Karpas-422 (cell line): ENCODE results near the gene DGKB. TPM values are rescaled to one million over a fixed set of nuclear protein-coding genes. Genes with fewer than 3 reads are reported as not detected.

Experiments
- DNase-seq: peaks from one replicate; pipeline ENCODE4 v3.0.0-alpha.2; 2015
- H2AFZ ChIP-seq: fragments of 200-600 bp; sonication (generic); 2 replicates; pipeline ENCODE4 v1.6.1; 2014; ENCODE audit warnings: antibody characterized with exemption, low read length, mixed read lengths
- H3K27ac ChIP-seq: fragments of 200-600 bp; sonication (generic); 2 replicates; pipeline ENCODE4 v1.5.1; 2014; ENCODE audit warnings: mild to moderate bottlenecking, low read length, moderate library complexity
- H3K27me3 ChIP-seq: fragments of 200-600 bp; sonication (generic); 2 replicates; pipeline ENCODE4 v1.6.1; 2014; ENCODE audit warnings: low read length, mixed read lengths
- H3K36me3 ChIP-seq: fragments of 200-600 bp; sonication (generic); 2 replicates; pipeline ENCODE4 v1.6.1; 2014; ENCODE audit warnings: low read length, mixed read lengths; ENCODE audit not compliant: insufficient read depth
- H3K4me1 ChIP-seq: fragments of 200-600 bp; sonication (generic); 2 replicates; pipeline ENCODE4 v1.6.1; 2014; ENCODE audit warnings: mild to moderate bottlenecking, low read length, mixed read lengths
- H3K4me2 ChIP-seq: fragments of 200-600 bp; sonication (generic); 2 replicates; pipeline ENCODE4 v1.6.1; 2014; ENCODE audit warnings: low read length, low read depth, mild to moderate bottlenecking; ENCODE audit not compliant: poor library complexity, severe bottlenecking
- H3K4me3 ChIP-seq: fragments of 200-600 bp; sonication (generic); 2 replicates; pipeline ENCODE4 v1.5.1; 2014; ENCODE audit warnings: mild to moderate bottlenecking, antibody characterized with exemption, low read length, mixed read lengths
- H3K79me2 ChIP-seq: fragments of 200-600 bp; sonication (generic); 2 replicates; pipeline ENCODE4 v1.6.1; 2014; ENCODE audit warnings: mild to moderate bottlenecking, low read length, mixed read lengths
- H3K9ac ChIP-seq: fragments of 200-600 bp; sonication (generic); 2 replicates; pipeline ENCODE4 v1.6.0; 2014; ENCODE audit warnings: low read length
- H3K9me2 ChIP-seq: fragments of 200-600 bp; sonication (generic), shearing (Covaris generic); replicated peaks from 2 replicates; pipeline ENCODE4 v1.6.0; 2014; ENCODE audit warnings: mild to moderate bottlenecking, low read length, moderate library complexity; ENCODE audit not compliant: insufficient read depth
- H3K9me3 ChIP-seq: fragments of 300-700, 200-600 bp; sonication (generic); 2 replicates; pipeline ENCODE4 v1.6.1; 2014; ENCODE audit warnings: low read length, mixed read lengths
- H4K20me1 ChIP-seq: fragments of 200-600 bp; sonication (generic); 2 replicates; pipeline ENCODE4 v1.6.1; 2014; ENCODE audit warnings: mild to moderate bottlenecking, antibody characterized with exemption, low read length, low read depth; ENCODE audit not compliant: insufficient read depth
- total RNA-seq: library from RNA; depleted of rRNA; stranded (reverse); fragments of >200 nt; shearing (Covaris generic); gene quantifications from 2 replicates; pipeline ENCODE4 v1.2.3, GENCODE V29; 2014; ENCODE audit warnings: low replicate concordance

Gene DGKB
- total RNA-seq, 1 experiment from 2014 or later: not detected

DNA sequence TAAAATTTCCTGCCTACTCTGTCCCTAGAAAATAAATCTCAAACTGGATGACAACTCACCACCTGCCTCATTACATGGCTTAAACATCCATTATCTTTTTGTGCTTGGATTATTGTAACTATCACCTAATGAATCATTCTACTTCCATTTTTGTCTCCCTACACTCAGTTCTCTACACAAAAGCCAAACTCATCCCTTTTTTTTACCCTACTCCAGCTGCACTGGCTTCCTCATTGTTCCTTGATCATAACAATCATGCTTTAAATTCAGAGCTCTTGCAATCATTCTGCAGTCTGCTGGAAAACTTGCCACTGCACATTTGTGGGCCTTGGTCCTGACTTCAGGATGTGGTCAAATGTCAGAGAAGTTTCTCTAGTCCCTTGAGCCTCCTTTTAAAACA, 280.0 kb downstream of the DGKB start:
- H3K4me3 ChIP-seq: no peak overlapping the region
- H3K36me3 ChIP-seq: no peaks in the 10 kb centered on the region
- no peak overlapping the region for H3K27ac ChIP-seq
- no peaks in the 10 kb centered on the region for H4K20me1 ChIP-seq
- H3K27me3 ChIP-seq: no peaks in the 10 kb centered on the region
- H2AFZ ChIP-seq: no peak overlapping the region
- H3K4me2 ChIP-seq: no peak overlapping the region
- no peaks in the 10 kb centered on the region for H3K4me1 ChIP-seq
- no peaks in the 10 kb centered on the region for H3K79me2 ChIP-seq
- no peak overlapping the region for H3K9ac ChIP-seq
- H3K9me3 ChIP-seq: no peaks in the 10 kb centered on the region
- H3K9me2 ChIP-seq: no peaks in the 10 kb centered on the region
- DNase-seq: no peak

DNA sequence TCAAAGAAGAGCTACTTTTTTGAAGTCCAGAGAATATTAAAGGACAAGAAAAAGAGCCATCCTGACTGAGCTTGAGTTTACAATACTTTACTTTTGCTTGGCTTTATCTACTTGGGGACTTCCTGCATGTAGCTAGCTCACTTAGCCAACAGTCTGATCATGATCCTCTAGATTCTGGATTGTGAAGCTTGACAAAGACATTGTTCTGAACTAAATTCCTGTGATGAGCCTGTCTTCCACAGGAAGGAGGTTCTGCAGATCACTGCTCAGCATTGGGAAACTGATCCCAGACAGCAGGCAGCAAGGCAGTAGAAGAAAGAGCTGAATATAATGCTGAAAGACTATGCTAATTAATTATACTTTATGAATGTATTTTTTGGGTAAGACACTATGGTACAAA, 296.4 kb downstream of the DGKB start:
- Histone ChIP-seq H3K9me2 (no peaks in the 10 kb centered on the region), H3K27ac (no peak overlapping the region), H2AFZ (no peak overlapping the region), H3K4me2 (no peak overlapping the region), H3K36me3 (no peaks in the 10 kb centered on the region), H3K4me1 (no peaks in the 10 kb centered on the region), H3K4me3 (no peak overlapping the region), H4K20me1 (no peaks in the 10 kb centered on the region), H3K27me3 (no peaks in the 10 kb centered on the region), H3K9ac (no peak overlapping the region), H3K9me3 (no peaks in the 10 kb centered on the region), H3K79me2 (no peaks in the 10 kb centered on the region)
- DNase-seq: no peak

DNA sequence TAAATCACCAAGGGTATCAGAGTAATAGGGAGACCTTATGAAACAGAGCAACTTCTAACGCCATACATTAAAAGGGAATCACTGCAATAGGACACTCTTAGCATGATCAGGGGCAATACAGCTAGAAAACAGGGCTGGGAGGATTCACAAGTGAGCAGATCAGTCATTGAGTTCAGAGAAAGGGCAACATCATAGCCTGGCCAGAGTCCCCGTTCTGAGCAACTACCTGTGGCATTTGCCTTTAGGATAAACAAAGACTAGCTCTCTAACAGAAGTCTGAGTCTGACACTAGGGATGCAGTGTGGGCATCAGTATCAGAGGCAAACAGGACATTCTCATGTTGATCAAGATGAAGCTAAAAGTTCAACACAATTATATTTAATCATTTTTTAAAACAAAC, 297.9 kb downstream of the DGKB start:
- DNase-seq: no peak
- Histone ChIP-seq H2AFZ (no peak overlapping the region), H3K4me2 (no peak overlapping the region)

DNA sequence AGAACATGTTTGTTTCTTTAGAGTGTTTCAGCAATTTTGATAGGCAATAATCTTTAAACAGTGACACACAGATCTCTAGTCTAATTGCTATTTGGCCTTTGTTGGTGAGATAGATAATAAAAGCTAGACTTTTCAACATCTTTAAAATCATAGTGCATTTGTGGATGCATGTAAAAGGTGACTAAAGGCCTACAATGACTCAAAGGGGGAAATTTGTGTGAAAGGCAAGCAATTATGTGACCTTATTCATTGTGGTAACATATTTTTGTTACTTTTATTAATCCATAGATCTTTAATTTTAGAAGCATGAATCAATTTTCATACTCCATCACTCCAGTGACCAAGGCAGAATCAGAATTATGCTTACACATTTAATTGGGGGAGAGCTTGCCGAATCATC, 299.7 kb downstream of the DGKB start:
- Histone ChIP-seq H3K27ac (no peak overlapping the region), H3K4me1 (no peaks in the 10 kb centered on the region)
- DNase-seq: no peak

More for the DNA sequence above, 297.9 kb downstream of the DGKB start:
- H3K27me3 ChIP-seq: no peaks in the 10 kb centered on the region
- no peaks in the 10 kb centered on the region for H3K9me3 ChIP-seq
- H3K4me1 ChIP-seq: no peaks in the 10 kb centered on the region
- H4K20me1 ChIP-seq: no peaks in the 10 kb centered on the region
- no peaks in the 10 kb centered on the region for H3K36me3 ChIP-seq
- H3K27ac ChIP-seq: no peak overlapping the region
- no peaks in the 10 kb centered on the region for H3K9me2 ChIP-seq
- H3K79me2 ChIP-seq: no peaks in the 10 kb centered on the region
- no peak overlapping the region for H3K9ac ChIP-seq
- H3K4me3 ChIP-seq: no peak overlapping the region

DNA sequence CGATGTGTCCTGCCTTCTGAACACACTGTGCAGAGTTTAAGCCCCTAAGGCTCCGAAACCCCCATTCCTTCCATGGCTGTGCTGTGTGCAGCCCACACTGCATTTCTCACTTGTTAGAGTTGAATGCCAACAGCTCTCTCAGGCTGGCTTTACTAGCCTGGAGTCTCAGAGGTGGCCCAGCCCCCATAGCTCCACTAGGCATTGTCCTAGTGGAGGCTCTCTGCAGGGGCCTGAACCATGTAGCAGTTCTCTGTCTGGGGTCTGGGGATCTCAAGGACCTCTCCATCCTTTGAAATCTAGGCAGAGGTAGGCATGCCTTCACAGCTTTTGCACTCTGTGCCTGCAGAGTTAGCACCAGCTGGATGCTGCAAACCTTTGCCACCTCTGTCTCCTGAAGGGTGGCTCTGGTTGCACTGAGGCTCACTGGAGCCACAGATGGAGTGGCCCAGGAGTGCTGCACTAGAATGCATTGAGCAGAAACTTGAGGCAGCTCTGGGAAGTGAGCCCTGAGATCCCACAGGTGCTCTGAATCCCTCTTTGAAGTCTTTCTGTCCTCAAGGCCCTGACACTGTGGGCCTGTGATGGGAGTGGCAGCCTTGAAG, 301.7 kb downstream of the DGKB start:
- H3K4me2 ChIP-seq: no peak overlapping the region
- DNase-seq: no peak
- no peaks in the 10 kb centered on the region for H3K36me3 ChIP-seq
- H3K9me2 ChIP-seq: no peaks in the 10 kb centered on the region
- no peaks in the 10 kb centered on the region for H3K79me2 ChIP-seq
- H3K4me1 ChIP-seq: no peaks in the 10 kb centered on the region
- no peak overlapping the region for H2AFZ ChIP-seq
- no peaks in the 10 kb centered on the region; the same call in 1 of the 2 replicates for H3K27me3 ChIP-seq
- H3K27ac ChIP-seq: no peak overlapping the region
- H3K9ac ChIP-seq: no peak overlapping the region
- no peak overlapping the region for H3K4me3 ChIP-seq
- no peaks in the 10 kb centered on the region for H3K9me3 ChIP-seq
- H4K20me1 ChIP-seq: no peaks in the 10 kb centered on the region

More for the DNA sequence above, 299.7 kb downstream of the DGKB start:
- no peak overlapping the region for H3K9ac ChIP-seq
- no peaks in the 10 kb centered on the region for H4K20me1 ChIP-seq
- H3K9me2 ChIP-seq: no peaks in the 10 kb centered on the region
- no peaks in the 10 kb centered on the region for H3K9me3 ChIP-seq
- H3K36me3 ChIP-seq: no peaks in the 10 kb centered on the region
- H3K27me3 ChIP-seq: no peaks in the 10 kb centered on the region; the same call in 1 of the 2 replicates
- H3K79me2 ChIP-seq: no peaks in the 10 kb centered on the region
- H2AFZ ChIP-seq: no peak overlapping the region
- no peak overlapping the region for H3K4me3 ChIP-seq
- H3K4me2 ChIP-seq: no peak overlapping the region

DNA sequence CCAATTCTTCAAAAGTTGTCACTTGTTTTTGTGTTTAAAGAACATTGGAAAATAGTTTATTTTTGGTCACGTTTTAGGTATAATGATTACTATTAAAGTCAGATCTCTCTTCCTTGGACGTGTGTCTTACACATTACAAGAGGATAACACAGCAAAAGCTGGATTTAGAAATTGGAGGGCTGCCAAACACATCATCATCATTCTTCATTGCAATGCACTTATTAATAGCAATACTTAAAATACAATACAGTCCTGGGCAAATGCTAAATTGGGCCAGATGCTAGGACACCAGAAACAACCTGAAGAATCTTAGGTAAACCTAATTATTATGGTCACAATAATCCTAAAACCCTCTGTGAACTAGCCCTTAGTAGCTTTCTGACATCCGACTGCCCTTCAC, 303.6 kb downstream of the DGKB start:
- Histone ChIP-seq H3K4me3 (no peak overlapping the region), H2AFZ (no peak overlapping the region), H3K9me2 (no peaks in the 10 kb centered on the region), H3K4me1 (no peaks in the 10 kb centered on the region), H3K4me2 (no peak overlapping the region), H3K9ac (no peak overlapping the region), H3K9me3 (no peaks in the 10 kb centered on the region), H3K27ac (no peak overlapping the region), H4K20me1 (no peaks in the 10 kb centered on the region), H3K36me3 (no peaks in the 10 kb centered on the region), H3K79me2 (no peaks in the 10 kb centered on the region), H3K27me3 (no peaks in the 10 kb centered on the region; the same call in 1 of the 2 replicates)
- no peak for DNase-seq

DNA sequence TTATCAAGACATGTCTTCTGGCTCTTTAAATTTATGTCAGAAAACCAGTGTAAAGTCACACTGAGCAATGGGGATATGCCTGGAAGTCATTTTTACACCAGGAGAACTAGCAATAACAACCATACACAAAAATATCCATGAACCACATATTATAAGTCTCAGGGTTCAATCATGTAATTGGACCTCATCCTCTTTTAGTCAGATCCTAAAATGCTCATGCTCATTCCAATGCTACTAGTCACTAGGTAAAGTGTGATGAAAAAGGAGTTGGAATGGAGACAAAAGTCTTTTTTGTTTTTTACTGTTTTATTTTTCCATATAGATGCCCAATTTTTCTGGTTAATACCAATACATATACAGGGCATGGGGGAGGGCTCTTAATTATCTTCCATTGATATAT, 306.1 kb downstream of the DGKB start:
- no peak for DNase-seq
- no peaks in the 10 kb centered on the region for H3K36me3 ChIP-seq

DNA sequence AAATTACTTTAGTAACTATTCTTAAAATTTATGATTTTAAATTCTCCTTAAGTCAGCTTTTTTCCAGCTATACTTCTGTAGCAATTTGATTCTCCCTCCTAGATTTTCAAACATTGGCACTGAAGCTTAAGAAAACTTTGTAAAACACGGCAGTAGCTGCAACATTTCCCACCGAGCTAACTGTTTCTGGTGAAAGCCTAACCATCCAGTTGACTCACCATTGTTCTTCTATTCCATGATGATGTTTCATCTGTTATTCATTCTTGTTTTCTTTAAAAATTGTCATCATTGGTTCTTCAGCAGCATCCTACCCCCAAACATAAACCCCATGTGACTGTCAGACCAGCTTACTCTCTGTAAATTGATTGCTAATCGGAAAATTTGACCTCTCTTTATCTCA, 312.3 kb downstream of the DGKB start:
- H3K4me3 ChIP-seq: no peak overlapping the region
- no peak overlapping the region for H3K4me2 ChIP-seq
- H3K4me1 ChIP-seq: no peaks in the 10 kb centered on the region
- H2AFZ ChIP-seq: no peak overlapping the region
- H3K27ac ChIP-seq: no peak overlapping the region
- no peaks in the 10 kb centered on the region for H3K9me2 ChIP-seq
- DNase-seq: no peak
- H3K9me3 ChIP-seq: peaks cover 2% of the 10 kb centered on the region; the same call in 1 of the 2 replicates
- H4K20me1 ChIP-seq: no peaks in the 10 kb centered on the region
- H3K79me2 ChIP-seq: no peaks in the 10 kb centered on the region
- H3K27me3 ChIP-seq: no peaks in the 10 kb centered on the region
- no peaks in the 10 kb centered on the region for H3K36me3 ChIP-seq
- no peak overlapping the region for H3K9ac ChIP-seq

More for the DNA sequence above, 306.1 kb downstream of the DGKB start:
- H3K9ac ChIP-seq: no peak overlapping the region
- H3K4me2 ChIP-seq: no peak overlapping the region
- H3K9me2 ChIP-seq: no peaks in the 10 kb centered on the region
- no peaks in the 10 kb centered on the region for H3K9me3 ChIP-seq
- no peaks in the 10 kb centered on the region for H3K4me1 ChIP-seq
- H3K79me2 ChIP-seq: no peaks in the 10 kb centered on the region
- H3K4me3 ChIP-seq: no peak overlapping the region
- H4K20me1 ChIP-seq: no peaks in the 10 kb centered on the region
- H3K27ac ChIP-seq: no peak overlapping the region
- H3K27me3 ChIP-seq: no peaks in the 10 kb centered on the region; the same call in 1 of the 2 replicates
- no peak overlapping the region for H2AFZ ChIP-seq
